GM18508 (cell line): ENCODE measurements around the gene GNAZ.

Experiments used
- ATAC-seq: cut with Tn5 transposase; IDR thresholded peaks from one replicate; pipeline ENCODE4 v1.9.1; 2021; ENCODE audit warnings: moderate number of reproducible peaks; ENCODE audit not compliant: insufficient read depth, unreplicated experiment

The GNAZ gene

GRCh38 chr22:23090457-23090835 lies 20.1 kb downstream of the GNAZ start:
- ATAC-seq, result no peak

DNA sequence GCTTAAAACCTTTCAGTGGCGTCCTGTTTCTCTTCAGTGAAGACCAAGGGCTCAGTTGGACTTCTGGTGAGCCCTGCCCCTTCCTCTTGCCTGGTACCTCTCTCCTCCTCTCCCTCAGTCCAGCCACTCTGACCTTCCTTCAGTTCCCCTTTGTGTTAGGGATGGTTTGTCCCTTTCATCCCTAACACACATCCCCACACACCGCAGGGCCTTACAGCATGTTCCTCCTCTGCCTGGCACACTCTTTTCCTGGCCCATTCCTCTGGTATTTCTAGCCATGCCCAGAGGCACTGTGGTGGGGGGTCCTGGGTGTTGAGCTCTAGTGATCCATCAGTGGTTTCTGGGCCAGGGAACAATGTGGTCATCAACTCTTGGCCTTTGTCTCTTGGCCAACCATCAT lies 21.4 kb downstream of the GNAZ start:
- ATAC-seq, result no peak

DNA sequence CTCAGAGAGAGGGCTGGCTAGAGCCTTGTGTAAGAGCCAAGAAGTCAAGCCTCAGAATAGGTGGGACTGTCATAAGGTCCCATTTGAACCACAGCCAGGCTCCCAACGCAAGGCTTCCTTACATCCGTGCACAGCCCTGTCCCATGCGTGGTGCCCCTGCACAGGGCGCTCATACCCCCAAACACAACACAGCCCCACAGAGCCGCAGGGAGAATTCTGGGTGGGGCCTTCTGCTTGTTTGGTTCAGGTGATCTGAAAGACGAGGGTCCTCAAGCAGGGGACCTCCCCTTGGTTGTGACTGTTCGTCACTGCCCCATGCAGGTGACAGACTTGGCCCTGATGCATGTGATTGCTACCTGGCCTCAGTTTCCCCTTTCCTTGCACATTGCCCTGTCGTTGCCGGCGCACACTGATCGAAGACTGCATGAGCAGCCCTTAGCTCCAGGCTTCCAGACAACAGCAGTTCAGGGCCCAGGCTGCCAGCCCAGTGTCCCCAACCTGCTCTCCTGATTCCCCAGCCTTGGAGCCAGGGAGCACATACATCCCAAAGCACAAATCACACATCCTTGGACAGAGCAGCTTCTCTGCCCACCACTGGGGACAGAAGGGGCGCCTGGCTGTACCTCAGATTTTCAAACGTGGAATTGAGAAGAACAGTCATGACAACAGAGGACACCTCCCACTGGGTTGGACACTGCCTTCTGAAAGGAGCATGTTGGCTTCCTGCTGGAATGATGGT lies 22.1 kb downstream of the GNAZ start:
- ATAC-seq, result no peak

DNA sequence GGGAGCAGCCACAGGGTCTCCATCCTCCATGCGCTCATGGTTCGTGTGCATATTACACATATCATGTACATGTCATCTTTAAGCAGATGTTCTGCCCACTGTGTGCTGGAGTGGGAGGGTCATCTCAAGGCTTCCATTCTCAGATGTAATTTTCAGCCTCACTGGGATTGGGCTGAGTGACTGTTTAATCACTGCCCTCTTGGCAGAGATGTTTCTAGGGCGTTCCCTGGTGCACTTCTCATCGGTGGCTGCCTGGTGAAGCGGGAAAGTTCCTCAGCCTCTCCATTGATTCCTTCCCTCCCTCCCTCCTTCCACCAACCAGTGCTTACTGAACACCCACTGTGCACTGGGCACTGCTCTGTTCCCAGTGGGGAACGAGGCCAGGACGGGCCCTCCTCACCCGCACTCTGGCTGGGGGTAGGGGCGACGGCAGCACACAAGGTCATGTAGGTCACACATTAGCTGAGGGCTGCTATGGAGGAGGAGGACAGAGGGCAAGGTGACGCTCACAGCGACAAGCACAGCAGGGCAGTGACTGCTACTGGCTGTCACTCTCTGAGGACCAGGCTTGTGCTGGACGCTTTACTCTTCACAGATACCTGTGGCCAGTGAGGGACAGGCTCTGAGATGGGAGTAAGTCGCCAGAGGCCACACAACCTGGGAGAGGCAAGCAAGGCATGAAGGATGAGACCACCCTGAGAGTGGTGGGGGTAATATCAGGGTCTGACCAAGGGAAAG lies 22.9 kb downstream of the GNAZ start:
- no peak for ATAC-seq

GRCh38 chr22:23094260-23094659 lies 23.9 kb downstream of the GNAZ start:
- ATAC-seq, result no peak

DNA sequence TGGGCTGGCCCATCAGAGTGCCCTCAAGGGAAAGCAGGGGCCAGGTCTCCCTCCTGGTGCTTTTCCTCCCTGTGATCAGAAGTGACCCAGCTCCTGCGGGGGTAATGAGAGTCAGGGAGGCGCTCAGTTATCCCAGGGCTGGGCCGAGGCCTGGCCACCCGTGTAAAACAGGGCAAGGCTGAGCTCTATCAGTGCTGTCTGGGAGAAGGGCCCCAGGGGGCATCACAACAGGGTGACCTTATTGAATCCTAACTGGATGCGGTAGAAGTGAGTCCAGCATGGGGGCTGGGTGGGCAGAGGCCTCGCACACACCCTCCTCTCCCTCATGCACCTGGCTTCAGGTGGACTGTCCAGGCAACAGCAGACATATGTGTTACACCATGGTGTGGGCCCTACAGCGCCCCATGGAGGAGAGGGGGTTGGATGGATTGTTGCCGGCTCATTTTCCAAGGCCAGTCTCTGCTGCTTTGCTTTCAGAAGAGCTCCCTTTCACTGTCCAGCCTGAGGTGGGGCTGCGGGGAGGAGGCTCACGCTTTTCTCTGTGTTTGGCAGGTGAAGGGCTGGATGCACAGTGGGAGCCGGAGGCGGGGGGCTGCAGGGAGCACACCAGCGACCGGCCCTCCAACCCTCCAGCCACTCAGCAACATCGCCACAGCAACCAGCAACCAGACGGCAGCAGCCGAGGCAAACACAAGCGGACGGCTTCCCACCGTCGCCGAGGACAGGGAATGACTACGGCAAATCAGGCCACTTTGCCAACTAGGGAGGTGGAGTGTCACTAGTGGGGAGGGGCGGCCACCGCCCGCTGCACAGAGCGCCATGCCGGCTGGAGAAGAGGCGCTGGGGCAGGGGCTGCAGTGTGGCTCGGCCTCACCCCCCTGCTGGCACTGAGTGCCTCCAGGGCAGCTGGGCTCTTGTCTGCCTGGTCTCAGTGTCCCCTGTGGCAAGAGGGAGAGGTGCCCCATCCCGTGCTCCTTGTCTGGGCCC lies 24.7 kb downstream of the GNAZ start:
- ATAC-seq, result no peak

DNA sequence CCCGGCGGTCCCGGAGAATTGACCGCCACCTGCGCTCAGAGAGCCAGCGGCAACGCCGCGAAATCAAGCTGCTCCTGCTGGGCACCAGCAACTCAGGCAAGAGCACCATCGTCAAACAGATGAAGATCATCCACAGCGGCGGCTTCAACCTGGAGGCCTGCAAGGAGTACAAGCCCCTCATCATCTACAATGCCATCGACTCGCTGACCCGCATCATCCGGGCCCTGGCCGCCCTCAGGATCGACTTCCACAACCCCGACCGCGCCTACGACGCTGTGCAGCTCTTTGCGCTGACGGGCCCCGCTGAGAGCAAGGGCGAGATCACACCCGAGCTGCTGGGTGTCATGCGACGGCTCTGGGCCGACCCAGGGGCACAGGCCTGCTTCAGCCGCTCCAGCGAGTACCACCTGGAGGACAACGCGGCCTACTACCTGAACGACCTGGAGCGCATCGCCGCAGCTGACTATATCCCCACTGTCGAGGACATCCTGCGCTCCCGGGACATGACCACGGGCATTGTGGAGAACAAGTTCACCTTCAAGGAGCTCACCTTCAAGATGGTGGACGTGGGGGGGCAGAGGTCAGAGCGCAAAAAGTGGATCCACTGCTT lies 25.5 kb downstream of the GNAZ start:
- no peak for ATAC-seq

DNA sequence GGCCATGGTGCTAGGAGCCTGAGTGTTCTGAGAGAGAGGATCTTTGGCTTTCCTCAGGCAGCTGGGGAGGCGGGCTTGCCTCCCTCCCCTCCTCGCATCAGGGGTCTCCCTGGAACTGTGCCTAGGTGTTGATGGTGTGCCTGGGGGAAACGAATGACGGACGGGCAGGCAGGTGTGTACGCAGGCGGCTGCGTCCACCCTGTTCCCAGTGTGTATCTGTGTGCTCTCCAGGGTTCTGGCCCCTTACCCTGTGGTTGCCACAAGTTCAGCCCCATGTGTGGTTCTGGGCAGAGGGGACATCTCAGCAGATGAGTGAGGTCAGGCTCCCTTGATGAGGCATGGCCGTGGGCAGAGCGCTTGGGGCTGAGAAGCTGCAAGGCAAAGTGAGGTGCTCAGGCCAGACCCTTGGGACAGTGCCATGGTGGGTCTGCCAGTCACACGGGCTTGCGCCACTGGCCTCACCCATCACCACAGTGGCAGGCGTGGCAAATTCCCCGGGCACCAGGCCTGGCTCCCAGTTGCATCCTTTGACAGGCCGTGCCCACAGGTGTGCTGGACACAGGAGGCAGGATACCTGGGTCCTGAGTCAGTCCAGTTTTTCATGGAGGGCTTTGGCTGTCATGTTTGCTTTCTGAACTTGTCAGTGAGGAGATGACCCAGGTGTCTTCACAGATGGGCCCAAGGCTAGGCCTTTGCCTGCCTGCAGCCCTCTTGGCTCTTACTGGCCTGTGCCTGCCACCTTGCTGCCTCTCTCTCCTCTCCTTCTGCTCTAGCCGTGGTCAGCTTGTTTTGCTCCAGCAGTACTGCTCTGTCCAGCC lies 27.3 kb downstream of the GNAZ start:
- ATAC-seq, result no peak

DNA sequence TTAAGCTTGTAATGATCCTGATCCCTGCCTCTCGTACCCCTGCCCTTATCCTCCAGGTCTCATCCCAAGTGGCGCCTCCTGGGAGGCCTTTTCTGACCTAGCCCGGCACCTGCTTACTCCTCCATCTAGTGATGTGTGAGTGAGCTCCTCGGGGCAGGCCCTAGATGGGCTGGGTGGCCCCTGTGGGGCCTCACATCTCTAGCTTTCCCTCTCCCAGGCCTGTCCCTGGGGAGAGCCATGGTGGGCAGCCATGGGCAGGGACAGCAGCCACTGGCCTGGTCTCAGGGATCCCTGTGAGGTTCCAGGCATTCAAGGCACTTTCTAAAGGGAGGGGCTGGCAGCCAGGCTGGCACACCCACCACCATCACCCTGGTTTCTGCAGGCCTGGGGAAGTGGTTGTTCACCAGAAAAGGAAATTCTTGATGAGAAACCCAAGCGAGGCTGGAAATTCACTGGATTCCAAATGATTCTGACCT lies 27.9 kb downstream of the GNAZ start:
- ATAC-seq, result no peak

DNA sequence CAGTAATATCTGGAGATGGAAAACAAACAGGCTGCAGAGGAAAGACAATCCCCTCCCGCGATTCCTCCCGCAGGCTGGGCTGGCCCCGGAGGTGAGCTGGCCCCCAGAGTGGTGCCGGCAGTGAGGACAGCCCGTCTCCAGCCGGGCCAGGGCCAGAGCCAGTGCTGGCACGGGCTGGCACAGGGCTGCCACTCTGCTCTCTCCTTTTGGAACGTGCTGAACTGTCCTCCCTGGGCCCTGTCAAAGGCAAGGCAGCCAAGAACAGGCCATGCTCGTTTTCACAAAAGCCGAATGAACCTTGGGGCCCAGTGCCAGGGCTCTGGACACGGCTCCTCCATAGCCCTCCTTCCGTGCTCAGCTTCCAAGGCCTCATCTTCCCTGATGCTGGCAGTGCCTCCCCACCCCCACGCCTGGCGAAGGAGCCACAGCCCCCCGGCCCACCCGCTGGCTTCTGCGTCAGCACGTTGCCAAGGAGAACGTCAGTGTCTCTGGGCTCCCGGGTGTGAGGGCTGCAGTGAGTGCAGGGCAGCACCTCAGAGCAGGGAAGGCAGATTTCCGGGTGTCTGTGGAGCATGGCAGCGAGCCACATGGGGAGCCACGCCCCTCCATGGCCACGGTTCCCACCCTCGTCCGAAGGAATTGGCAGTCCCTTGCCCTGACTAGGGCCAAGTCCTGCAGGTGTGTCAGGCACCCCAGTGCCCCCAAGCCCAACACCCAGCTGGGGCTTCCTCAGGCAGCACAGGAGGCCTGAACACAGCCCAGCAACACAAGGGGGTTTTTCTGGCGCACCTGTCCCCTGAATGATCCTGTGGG lies 28.6 kb downstream of the GNAZ start:
- no peak for ATAC-seq

- no peak for ATAC-seq
Observed at GRCh38 chr22:23099531-23099804, 29.1 kb downstream of the GNAZ start.

GRCh38 chr22:23100124-23100801 lies 29.9 kb downstream of the GNAZ start:
- ATAC-seq, result no peak

- ATAC-seq, result no peak
Observed at GRCh38 chr22:23101524-23101923, 31.2 kb downstream of the GNAZ start.

DNA sequence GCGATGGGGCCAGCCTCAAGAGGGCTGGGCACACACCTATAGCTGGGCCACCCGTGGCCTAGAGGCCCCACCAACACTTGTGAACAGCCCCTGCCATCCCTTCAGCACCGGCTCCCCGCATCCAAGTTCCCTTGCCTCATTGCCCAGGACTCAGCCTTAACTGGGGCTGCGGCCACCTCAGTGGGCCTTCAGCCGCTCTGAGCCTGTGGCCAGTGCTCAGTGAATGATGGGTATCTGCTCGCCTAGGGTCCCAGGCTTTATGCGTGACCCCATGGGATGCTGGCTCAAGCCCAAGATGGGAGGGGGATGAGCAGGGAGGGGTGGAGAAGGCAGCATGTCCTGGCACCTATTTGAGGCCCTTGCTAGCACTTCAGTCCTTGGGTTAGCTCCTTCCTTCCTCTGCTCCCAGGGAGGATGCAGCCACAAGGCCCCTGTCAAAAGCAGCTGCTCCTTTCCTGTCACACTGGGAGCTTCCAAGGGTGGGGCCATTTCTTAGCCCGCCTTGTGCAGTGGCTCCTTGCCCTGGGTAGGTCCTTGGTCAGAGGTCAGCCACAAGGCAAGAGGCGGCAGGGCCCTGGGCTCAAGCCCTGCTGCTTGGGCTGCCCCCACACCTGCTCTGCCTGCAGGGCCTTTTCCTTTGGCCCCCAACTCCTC lies 31.8 kb downstream of the GNAZ start:
- ATAC-seq, result no peak

DNA sequence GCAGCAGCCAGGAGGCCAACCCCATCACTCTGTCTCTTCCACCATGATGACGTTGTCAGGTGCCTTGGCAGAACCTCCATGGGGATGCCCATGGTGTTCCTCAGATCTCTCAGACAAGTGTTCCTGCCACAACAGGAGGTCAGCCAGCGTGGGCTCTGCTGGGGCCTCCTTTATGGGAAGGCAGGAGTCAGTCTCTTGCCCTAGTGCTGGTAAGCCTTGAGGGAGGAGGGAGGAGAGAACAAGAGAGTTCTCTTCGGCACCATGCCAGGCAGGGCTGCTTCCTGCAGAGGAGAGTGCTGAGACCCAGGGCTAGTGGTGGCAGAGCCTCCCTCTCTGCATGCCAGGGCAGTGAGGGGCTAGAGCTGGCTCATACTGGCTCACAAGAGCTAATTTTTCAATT lies 32.5 kb downstream of the GNAZ start:
- no peak for ATAC-seq

GRCh38 chr22:23103199-23103954 lies 33.1 kb downstream of the GNAZ start:
- no peak for ATAC-seq
